Esophagus squamous epithelium (tissue), 4 donors: ENCODE results near the gene ZNF701.

Experiments used
- POLR2A ChIP-seq, 4 donors: fragments of 450-650 bp; IDR thresholded peaks; one replicate each; pipeline ENCODE4 v1.6.1; 2017; ENCODE audit warnings: antibody characterized with exemption in 4 of 4, mild to moderate bottlenecking in 4 of 4, moderate library complexity in 3 of 4
- TF ChIP-seq, protein P1 (sequence below), 6 experiments: fragments of 450-650 bp in 4 of 6; fragments of 200-600 bp in 2 of 6; sonication (generic) in 2 of 6; IDR thresholded peaks; one replicate each; pipeline ENCODE4 v1.5.1; 2016 to 2019; ENCODE audit warnings: antibody characterized with exemption in 6 of 6, mild to moderate bottlenecking in 4 of 6, moderate library complexity in 4 of 6

DNA sequence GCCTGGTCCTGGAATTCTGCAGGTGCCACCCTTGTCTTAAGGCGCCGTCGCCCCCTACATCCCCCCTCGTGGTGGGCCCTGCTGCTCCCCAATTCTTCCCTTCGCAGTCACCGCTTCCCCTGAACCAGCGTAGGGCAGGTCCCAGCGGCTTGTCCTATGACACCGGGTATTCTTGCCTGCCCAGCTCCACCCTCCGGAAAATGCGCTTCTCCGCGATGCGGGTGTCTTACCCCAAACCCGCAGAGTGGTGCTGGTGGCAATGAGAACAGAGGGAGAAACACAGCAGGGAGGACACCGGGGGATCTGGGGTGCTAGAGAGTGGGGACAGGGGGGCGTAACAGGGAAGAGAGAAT is 33.7 kb upstream of the ZNF701 start:
- no peak for TF ChIP-seq POLR2A (IDR thresholded peaks at IDR 0.05)
- TF ChIP-seq, protein P1, sequence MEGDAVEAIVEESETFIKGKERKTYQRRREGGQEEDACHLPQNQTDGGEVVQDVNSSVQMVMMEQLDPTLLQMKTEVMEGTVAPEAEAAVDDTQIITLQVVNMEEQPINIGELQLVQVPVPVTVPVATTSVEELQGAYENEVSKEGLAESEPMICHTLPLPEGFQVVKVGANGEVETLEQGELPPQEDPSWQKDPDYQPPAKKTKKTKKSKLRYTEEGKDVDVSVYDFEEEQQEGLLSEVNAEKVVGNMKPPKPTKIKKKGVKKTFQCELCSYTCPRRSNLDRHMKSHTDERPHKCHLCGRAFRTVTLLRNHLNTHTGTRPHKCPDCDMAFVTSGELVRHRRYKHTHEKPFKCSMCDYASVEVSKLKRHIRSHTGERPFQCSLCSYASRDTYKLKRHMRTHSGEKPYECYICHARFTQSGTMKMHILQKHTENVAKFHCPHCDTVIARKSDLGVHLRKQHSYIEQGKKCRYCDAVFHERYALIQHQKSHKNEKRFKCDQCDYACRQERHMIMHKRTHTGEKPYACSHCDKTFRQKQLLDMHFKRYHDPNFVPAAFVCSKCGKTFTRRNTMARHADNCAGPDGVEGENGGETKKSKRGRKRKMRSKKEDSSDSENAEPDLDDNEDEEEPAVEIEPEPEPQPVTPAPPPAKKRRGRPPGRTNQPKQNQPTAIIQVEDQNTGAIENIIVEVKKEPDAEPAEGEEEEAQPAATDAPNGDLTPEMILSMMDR (IDR thresholded peaks at IDR 0.05): no peak
